Subcutaneous adipose tissue (tissue), 4 donors: Measurements from ENCODE around the gene JARID2. TPM values are rescaled to one million over a fixed set of nuclear protein-coding genes. Genes with fewer than 3 reads are reported as not detected.

Experiments
- total RNA-seq, 4 donors: library from RNA; depleted of rRNA; stranded (reverse); fragments of >200 nt; gene quantifications; one replicate each; pipeline ENCODE4 v1.1.0, GENCODE V29; 2016
- TF ChIP-seq, protein P1 (sequence below): fragments of 450-650 bp; IDR thresholded peaks from one replicate; pipeline ENCODE4 v1.5.1; 2016; ENCODE audit warnings: low read depth, mild to moderate bottlenecking, control low read depth, antibody characterized with exemption, moderate library complexity

JARID2 gene
- total RNA-seq, 4 donors from 2014 or later, result 9.8 to 17.2 (median 12.1) TPM

DNA sequence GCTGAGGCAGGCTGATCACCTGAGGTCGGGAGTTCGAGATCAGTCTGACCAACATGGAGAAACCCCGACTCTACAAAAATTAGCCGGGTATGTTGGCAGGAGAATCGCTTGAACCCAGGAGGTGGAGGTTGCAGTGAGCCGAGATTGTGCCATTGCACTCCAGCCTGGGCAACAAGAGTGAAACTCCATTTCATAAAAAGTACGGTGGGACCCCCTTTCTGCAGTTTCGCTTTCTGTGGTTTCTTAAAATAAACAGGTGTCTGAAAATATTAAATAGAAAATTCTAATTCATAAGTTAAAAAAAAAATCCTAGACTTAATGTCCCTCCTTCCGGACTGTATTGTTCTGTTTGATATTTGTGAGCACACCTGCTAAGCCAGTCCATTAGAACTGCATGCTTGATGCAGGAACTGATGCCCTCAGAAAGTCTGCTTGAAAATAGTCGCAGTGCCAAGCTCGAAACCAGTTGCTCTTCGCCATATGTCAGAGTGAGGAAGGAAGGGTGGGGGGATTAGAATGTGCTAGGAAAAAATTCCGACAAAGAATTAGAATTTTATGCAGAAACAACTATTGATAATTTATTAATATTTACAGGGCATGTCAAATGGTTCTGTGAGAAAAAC is 85.9 kb downstream of the JARID2 start:
- TF ChIP-seq, protein P1, sequence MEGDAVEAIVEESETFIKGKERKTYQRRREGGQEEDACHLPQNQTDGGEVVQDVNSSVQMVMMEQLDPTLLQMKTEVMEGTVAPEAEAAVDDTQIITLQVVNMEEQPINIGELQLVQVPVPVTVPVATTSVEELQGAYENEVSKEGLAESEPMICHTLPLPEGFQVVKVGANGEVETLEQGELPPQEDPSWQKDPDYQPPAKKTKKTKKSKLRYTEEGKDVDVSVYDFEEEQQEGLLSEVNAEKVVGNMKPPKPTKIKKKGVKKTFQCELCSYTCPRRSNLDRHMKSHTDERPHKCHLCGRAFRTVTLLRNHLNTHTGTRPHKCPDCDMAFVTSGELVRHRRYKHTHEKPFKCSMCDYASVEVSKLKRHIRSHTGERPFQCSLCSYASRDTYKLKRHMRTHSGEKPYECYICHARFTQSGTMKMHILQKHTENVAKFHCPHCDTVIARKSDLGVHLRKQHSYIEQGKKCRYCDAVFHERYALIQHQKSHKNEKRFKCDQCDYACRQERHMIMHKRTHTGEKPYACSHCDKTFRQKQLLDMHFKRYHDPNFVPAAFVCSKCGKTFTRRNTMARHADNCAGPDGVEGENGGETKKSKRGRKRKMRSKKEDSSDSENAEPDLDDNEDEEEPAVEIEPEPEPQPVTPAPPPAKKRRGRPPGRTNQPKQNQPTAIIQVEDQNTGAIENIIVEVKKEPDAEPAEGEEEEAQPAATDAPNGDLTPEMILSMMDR, result no peak

DNA sequence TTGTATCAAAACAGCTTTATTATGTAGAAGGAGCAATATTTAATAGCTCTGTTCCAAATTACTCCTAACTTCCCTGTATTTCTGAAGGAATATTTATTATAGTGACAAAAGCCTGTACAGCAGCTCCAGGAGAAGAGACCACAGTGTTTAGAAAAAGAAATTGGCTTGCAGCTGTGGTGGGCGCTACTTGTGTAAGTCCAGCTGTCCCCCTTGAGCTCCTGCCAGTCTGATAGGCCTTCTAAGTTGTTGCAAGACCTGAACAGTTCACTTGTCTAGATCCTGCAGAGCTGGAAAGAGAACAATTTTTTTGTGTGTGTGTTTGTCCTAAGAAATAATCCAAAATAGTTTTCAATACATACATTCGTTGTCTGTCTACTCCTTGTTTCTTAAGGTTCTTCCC is 86.6 kb downstream of the JARID2 start:
- TF ChIP-seq, protein P1, result no peak

DNA sequence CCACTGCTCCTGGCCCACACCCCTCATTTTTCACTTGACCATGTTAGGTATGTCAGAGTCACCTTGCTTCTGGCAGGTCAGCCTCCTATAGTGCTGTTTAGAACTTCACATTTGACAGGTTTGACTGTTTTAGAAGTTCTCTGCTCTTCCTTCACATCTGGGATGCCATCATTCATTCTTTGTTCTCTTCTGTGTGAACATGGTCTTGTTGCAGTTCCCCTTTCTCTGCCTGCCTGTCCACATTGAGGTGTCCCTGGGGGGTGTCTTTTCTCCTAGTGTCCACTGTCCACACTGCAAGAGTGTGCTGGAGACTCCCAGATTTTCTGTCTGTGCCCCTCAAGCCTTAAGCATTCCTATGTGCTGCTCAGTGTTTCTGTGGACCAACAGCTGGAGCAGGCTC is 89.5 kb downstream of the JARID2 start:
- TF ChIP-seq, protein P1, result no peak

DNA sequence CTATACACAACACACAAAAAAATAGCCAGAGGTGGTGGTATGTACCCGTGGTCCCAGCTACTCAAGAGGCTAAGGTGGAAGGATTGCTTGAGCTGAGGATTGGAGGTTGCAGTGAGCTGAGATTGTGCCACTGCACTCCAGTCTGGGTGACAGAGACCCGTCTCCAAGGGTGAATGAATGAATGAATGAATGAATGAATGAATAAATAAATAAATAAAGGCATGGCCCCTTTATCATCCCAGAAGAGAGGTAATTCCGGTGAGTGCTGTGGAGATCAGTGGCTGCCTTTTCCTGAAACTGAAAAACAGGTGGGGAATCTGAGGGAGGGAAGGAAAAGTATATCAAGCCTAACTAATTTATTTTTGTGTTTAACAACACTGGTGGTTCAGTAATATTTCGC is 90.0 kb downstream of the JARID2 start:
- TF ChIP-seq, protein P1, result no peak

DNA sequence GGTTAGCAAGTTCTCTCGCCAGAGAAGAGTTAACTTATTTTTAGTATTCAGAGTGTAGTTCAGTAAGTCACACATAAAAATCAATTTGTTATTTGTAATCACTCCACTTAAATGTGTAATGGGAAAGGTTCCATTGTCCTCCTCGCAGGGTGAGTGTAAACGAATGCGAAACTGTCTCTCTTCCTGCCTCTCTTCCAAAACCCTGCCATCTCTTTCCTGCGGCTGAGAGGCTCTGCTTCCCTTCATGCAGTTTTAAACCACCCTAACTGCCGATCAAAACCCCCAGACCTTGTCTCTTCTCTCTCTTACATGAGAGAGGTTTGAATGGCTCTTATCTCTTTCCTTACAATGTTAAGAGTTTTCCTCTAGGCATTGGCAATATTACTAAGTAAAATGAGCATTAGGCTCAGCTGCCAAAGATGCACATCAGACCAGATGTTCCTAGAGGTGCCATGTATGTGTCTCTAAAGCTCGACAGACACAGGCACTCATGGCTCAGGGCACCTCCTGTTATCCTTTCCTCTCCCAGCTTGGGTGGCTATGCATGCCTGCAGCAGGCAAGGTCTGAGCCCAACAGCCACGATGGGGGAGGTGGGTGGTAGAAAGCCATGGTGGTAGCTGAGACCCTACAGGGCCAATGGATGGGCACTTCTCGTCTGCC is 91.2 kb downstream of the JARID2 start:
- TF ChIP-seq, protein P1, result no peak

DNA sequence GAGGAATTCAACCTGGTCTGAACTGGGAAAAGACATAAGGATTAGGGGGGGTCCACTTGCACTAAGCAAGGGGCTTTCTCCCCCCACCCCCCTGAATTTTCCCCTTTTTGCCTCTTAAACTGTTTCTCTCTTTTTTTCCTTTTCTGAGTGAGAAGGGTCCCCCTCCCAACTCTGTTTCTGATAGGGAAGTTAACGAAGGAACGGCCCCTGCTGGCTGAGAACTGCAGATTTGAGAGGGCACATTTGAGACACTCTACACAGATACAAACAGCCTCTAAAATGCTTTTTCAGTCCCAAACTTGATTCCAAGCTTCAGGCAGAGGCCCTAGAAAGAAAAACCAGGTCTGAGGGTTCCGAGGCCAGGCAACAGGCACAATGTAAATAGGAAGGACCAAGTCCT is 91.7 kb downstream of the JARID2 start:
- TF ChIP-seq, protein P1, result no peak

DNA sequence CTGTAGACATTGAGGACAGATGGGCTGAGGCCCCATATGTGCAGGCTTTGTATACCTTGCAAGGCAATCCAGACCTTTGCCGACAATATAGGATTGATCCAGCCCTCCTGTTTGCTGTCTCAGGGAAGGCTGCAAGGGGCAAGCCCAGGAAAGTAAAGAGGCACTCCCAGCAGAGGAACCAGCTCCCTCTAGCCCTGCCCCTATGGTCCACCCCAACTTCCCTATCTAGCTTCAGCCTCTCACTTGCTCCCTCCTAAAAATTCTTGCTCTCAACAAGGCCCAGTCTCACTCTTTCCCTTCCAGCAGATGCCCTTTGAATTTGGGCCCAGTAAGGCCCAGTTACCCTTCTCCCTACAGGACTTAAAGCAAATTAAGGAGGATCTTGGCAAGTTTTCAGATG is 92.6 kb downstream of the JARID2 start:
- TF ChIP-seq, protein P1, result no peak
